Measurements from ENCODE around the gene APLNR.
A peak's percentile ranks its signal among the peaks of the same experiment; 100 is the strongest.

The APLNR gene

GRCh38 chr11:57230316-57230715 is 6.7 kb downstream of the APLNR start:
- H3K4me3 ChIP-seq (ENCODE audit: low read length), result no peak overlapping the region
- TF ChIP-seq CTCF (conservative IDR thresholded peaks at IDR 0.05; ENCODE audit: low read length), result no peak
- peak; percentile 25 for DNase-seq (ENCODE audit: low read depth)

GRCh38 chr11:57228600-57228999 is 8.4 kb downstream of the APLNR start:
- H3K4me3 ChIP-seq (ENCODE audit: low read length), result no peak overlapping the region
- no peak for TF ChIP-seq CTCF (conservative IDR thresholded peaks at IDR 0.05; ENCODE audit: low read length)
- no peak for DNase-seq (ENCODE audit: low read depth)

GRCh38 chr11:57224537-57224936 is 12.5 kb downstream of the APLNR start:
- peak; percentile 17; the same call in 1 of the 2 replicates for TF ChIP-seq CTCF (conservative IDR thresholded peaks at IDR 0.05; ENCODE audit: low read length)

GRCh38 chr11:57224128-57224527 is 12.9 kb downstream of the APLNR start:
- H3K4me3 ChIP-seq (ENCODE audit: low read length), result no peak overlapping the region
- TF ChIP-seq CTCF (conservative IDR thresholded peaks at IDR 0.05; ENCODE audit: low read length), result no peak
- DNase-seq (ENCODE audit: low read depth), result no peak

More at GRCh38 chr11:57224537-57224936, 12.5 kb downstream of the APLNR start:
- peak; percentile 62 for DNase-seq (ENCODE audit: low read depth)
- H3K4me3 ChIP-seq (ENCODE audit: low read length), result no peak overlapping the region

GRCh38 chr11:57223601-57224000 is 13.4 kb downstream of the APLNR start:
- H3K4me3 ChIP-seq (ENCODE audit: low read length), result no peak overlapping the region
- DNase-seq (ENCODE audit: low read depth), result peak; percentile 68
- TF ChIP-seq CTCF (conservative IDR thresholded peaks at IDR 0.05; ENCODE audit: low read length), result no peak

GRCh38 chr11:57222239-57222638 is 14.8 kb downstream of the APLNR start:
- no peak for DNase-seq (ENCODE audit: low read depth)
- TF ChIP-seq CTCF (conservative IDR thresholded peaks at IDR 0.05; ENCODE audit: low read length), result no peak
- no peak overlapping the region for H3K4me3 ChIP-seq (ENCODE audit: low read length)

- H3K4me3 ChIP-seq (ENCODE audit: low read length), result no peak overlapping the region
- peak; percentile 39 for DNase-seq (ENCODE audit: low read depth)
- TF ChIP-seq CTCF (conservative IDR thresholded peaks at IDR 0.05; ENCODE audit: low read length), result no peak
Observed at GRCh38 chr11:57219021-57219627, 17.9 kb downstream of the APLNR start.

All from AG10803 (cell line).